GM12892 (cell line): ENCODE measurements around the gene TFDP1.

ENCODE experiments used
- DNase-seq: peaks from one replicate; pipeline ENCODE4 v3.0.0; 2011; ENCODE audit not compliant: insufficient read length
- FAIRE-seq: peaks from 2 replicates; lab custom pipeline; 2011; peaks lifted over from hg19 to GRCh38; lab: Jason Lieb, UNC
- POLR2A ChIP-seq: IDR thresholded peaks from 2 replicates; pipeline ENCODE4 v1.6.1; 2011; ENCODE audit warnings: low read depth, low read length, control low read depth
- POLR2AphosphoS5 ChIP-seq: IDR thresholded peaks from 2 replicates; pipeline ENCODE4 v1.6.1; 2011; ENCODE audit warnings: low read depth, low read length, control low read depth
- TAF1 ChIP-seq: IDR thresholded peaks from 2 replicates; pipeline ENCODE4 v1.6.1; 2011; ENCODE audit warnings: low read depth, mild to moderate bottlenecking, control low read depth, low read length, borderline replicate concordance

The TFDP1 gene

GRCh38 chr13:113654591-113655345 lies 70.2 kb downstream of the TFDP1 start:
- TF ChIP-seq TAF1 = no peak
- TF ChIP-seq POLR2AphosphoS5 = no peak
- TF ChIP-seq POLR2A = no peak
- DNase-seq (no peak), FAIRE-seq (no peak)

DNA sequence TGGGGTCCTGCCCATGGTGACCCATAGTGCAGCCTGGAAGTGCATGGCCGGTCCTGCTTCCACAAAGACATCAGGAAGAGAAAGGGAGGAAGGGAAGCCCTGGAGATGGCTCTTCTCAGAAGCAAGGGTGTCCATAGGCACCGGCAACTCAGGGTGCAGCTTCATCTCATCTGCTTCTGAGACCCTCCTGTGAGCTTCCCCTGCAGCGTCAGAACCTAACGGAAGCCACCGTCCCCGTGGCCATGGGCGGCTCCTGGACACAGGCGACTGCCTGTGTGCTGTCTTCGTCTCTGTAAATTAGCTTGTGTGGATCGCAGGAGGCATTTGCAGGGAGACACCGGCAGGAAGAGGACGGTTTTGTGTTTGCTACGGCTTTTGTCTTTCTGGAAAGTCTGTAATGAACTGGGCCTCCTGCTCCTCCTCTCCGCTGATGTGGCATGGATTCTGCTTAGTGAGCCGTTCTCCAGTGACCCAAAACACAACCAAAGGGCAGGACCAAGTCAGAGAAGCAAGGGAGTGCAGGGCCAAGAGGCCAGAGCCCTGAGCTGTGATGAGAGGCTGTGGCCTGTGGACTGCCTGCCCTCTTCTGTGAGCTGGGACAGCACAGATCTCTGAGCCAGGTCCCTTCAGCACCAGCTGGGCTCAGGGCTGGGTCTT lies 70.9 kb downstream of the TFDP1 start:
- FAIRE-seq (no peak), DNase-seq (no peak)
- TF ChIP-seq POLR2AphosphoS5 (no peak), TAF1 (no peak), POLR2A (no peak)

DNA sequence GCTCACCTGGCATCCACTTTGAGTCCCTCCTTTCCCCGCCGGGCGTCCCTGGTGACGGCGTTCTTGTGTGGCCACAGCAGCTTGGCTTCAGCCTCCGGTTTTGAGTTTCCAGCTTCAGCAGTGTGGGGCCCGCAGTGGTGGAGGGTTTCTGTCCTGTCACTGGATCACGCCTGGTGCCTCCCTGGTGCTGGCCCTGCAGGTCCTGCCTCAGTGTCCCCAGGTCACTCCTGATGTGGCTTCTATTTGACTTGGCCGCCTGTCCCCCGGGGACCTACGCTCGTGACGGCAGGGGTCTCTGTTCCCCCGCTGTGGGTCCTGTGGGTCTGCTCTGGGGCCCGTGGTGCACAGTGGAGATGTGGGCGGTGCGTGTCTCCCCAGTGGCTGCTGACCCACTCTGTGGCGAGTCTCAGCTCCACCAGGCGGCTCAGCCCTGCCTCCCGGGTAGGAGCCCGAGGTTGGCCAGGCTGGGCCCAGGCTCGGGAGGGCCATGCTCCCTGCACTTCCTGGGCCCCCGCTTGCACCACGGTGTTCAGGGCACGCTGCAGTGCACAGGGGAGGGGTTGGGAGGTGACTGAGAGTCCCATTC lies 71.5 kb downstream of the TFDP1 start:
- TF ChIP-seq POLR2A (no peak), POLR2AphosphoS5 (no peak), TAF1 (no peak)
- no peak for FAIRE-seq

DNA sequence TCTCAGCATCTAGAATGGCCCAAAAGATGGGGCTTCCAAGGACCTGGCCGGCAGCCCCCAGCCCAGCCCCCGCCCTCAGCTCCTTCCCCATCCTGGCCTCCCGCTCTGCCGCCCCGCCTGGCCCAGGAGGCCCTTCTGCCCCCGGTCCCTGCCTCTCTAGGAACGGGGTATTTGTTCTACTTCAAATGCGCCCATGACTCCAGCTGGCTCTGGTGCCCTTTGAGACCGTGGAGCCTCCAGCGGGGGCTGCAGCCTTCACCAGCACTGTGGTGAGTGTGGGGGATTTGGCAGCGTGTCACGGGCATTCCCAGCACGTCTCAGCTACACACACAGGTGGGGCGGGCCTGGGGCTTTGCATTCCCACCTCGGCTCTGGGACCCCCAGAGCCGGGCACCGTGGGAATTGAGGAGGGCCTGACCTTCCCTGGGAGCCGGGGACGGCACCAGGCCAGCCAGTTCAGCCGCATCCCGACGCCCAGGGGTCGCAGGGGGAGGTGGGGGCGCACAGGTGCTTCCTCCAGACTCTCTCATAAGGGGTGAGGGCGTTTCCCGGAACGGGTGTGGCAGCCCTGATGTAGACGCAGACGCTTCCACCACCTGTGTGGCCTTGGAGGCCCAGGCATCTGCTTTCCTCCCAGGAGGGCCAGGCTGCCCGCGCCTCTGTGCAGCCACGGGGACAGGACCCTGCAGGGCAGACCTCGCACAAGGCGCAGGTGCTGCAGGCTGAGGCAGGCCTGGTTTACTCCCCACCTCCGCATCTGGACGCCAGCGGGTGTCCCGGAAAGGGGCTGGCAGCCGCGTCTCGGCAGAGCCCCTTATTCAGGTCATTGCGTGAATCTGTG lies 72.5 kb downstream of the TFDP1 start:
- FAIRE-seq (no peak), DNase-seq (no peak)

More for the DNA sequence above, 71.5 kb downstream of the TFDP1 start:
- no peak for DNase-seq

GRCh38 chr13:113657851-113658741 lies 73.5 kb downstream of the TFDP1 start, which contains the start of gene ATP4B:
Gene ATP4B, minus strand, starts transcription at chr13:113658198. Its CDS starts 54 bp downstream, at chr13:113658144.
- DNase-seq (no peak), FAIRE-seq (no peak)
- TF ChIP-seq TAF1 (no peak), POLR2A (no peak)

More for the DNA sequence above, 72.5 kb downstream of the TFDP1 start:
- TF ChIP-seq POLR2A (no peak), TAF1 (no peak)

GRCh38 chr13:113658836-113659235 lies 74.3 kb downstream of the TFDP1 start:
- no peak for DNase-seq
- TF ChIP-seq POLR2A (no peak), POLR2AphosphoS5 (no peak), TAF1 (no peak)
- FAIRE-seq = no peak

DNA sequence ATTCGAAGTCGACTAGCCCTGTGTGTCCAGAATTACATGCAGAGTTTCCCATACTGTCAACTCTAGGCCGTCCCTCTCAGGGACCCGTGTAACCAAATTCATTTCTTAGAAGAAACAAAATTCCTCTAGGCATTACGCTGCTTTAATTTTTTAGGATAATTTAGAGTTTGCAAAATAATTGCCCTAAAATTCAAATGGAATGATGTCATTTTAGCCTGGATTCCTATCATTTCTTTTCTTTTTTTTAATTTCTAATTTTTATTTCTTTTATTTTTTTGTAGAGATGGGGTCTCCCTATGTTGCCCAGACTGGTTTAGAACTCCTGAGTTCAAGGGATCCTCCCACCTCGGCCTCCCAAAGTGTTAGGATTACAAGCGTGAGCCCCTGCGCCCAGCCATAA lies 74.8 kb downstream of the TFDP1 start:
- DNase-seq (no peak), FAIRE-seq (no peak)
- TF ChIP-seq POLR2A = no peak
- TF ChIP-seq TAF1 = no peak
- no peak for TF ChIP-seq POLR2AphosphoS5

DNA sequence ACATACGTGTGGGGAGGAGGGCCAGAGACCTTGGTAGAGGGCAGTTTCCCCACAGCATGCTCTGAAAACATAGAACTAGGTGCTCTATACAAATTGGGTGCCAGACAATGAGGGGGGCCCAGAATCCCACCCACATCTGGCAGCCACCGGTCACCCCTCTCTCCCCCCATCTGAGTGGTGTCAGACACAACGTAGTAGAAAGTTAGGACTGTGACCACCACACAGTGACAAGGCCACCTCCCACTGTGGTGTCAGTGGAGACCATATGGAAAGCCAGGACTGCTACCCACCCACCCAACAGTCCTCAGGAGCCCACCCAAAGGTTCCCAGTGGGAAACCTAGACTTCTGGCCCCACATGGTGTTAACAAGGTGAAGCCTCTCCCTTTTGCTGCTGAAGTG lies 75.5 kb downstream of the TFDP1 start:
- no peak for FAIRE-seq
- no peak for TF ChIP-seq POLR2AphosphoS5
- TF ChIP-seq POLR2A = no peak
- no peak for TF ChIP-seq TAF1
- DNase-seq = no peak

DNA sequence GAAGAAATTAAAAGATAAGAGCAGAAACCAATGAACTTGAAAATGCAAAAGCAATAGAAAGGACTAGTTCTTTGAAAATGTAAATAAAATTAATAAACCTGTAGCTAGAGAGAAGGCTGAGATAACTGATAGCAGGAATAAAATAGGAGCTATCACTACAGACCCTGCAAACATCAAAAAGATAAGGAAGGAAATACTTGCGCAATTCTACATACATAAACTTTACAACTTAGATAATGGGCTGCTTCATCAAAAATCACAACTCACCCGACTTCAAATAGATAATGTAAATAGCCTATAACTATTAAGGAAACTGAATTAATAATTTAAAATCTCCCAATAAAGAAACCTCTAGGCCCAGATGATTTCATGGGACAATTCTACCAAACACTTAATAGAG lies 77.0 kb downstream of the TFDP1 start:
- TF ChIP-seq POLR2AphosphoS5 (no peak), POLR2A (no peak), TAF1 (no peak)
- FAIRE-seq (no peak), DNase-seq (no peak)

- no peak for DNase-seq
- no peak for FAIRE-seq
- no peak for TF ChIP-seq POLR2A
- no peak for TF ChIP-seq POLR2AphosphoS5
- no peak for TF ChIP-seq TAF1
Measured at GRCh38 chr13:113663934-113664333, 79.4 kb downstream of the TFDP1 start.
